HepG2 (cell line): ENCODE measurements around the gene SLC16A5. TPM values are rescaled to one million over a fixed set of nuclear protein-coding genes. Genes with fewer than 3 reads are reported as not detected.

ENCODE experiments used
- ATAC-seq: fragments of 200-7000 bp; cut with Tn5 transposase; 3 replicates; pipeline ENCODE4 v1.9.1; 2020; ENCODE audit warnings: mild to moderate bottlenecking, moderate library complexity
- BruUV-seq: library from RNA; stranded (reverse); fragments of 400-500 nt; replicated peaks from 2 replicates; lab custom pipeline; 2021; lab: Mats Ljungman, UMichigan
- CTCF ChIA-PET: fragments of 300-600 bp; formaldehyde crosslinking; extraction: SDS; loops from one replicate; lab custom pipeline; 2021; ENCODE audit warnings: low total read pairs, inconsistent platforms, low intra/inter-chr PET ratio; lab: Yijun Ruan, JAX
- POLR2A ChIA-PET: fragments of 350-600 bp; sonication (Branson Sonifier 250); formaldehyde crosslinking; loops from one replicate; lab custom pipeline; 2020; ENCODE audit warnings: antibody characterized with exemption, inconsistent platforms; lab: Yijun Ruan, JAX
- DNase-seq: peaks from one replicate; pipeline ENCODE4 v3.0.0-alpha.2; 2015; ENCODE audit warnings: low spot score
- FAIRE-seq: peaks from 3 replicates; lab custom pipeline; 2011; peaks lifted over from hg19 to GRCh38; lab: Jason Lieb, UNC
- H2AFZ ChIP-seq: one replicate; pipeline ENCODE4 v1.6.1; 2011; ENCODE audit warnings: low read length, inconsistent platforms
- H3K27ac ChIP-seq: fragments of 300-600 bp; 3 replicates; pipeline ENCODE4 v1.8.0; 2011; ENCODE audit warnings: mixed run types, mild to moderate bottlenecking, mixed read lengths, low read length, inconsistent platforms; ENCODE audit not compliant: insufficient read depth; ENCODE audit errors: extremely low read length
- H3K27me3 ChIP-seq, 2 experiments: fragments of 200-600 bp in 1 of 2; 2 replicates in 1 of 2; 3 replicates in 1 of 2; pipeline versions ENCODE4 v1.6.0 to v1.8.0; 2011; ENCODE audit warnings: low read length in 2 of 2, mild to moderate bottlenecking in 2 of 2, moderate library complexity in 2 of 2, inconsistent platforms in 1 of 2; ENCODE audit not compliant: insufficient read depth in 2 of 2, control insufficient read depth in 1 of 2
- H3K36me3 ChIP-seq, 2 experiments: fragments of 200-600 bp in 1 of 2; replicated peaks in 1 of 2; 2 replicates in 1 of 2; 3 replicates in 1 of 2; pipeline versions ENCODE4 v1.5.1 to v1.8.0; 2011; ENCODE audit warnings: low read length in 2 of 2, inconsistent platforms in 1 of 2; ENCODE audit not compliant: insufficient read depth in 2 of 2, control insufficient read depth in 1 of 2
- H3K4me1 ChIP-seq: 2 replicates; pipeline ENCODE4 v1.5.1; 2012; ENCODE audit warnings: low read length, inconsistent platforms; ENCODE audit not compliant: insufficient read depth
- H3K4me2 ChIP-seq: 2 replicates; pipeline ENCODE4 v1.6.0; 2011; ENCODE audit warnings: low read depth, low read length, inconsistent platforms
- H3K4me3 ChIP-seq, 3 experiments: fragments of 200-600 bp in 1 of 3; sonication (generic), shearing (Covaris generic) in 1 of 3; replicated peaks in 1 of 3; 2 replicates each; pipeline ENCODE4 v1.5.1; 2011 to 2016; ENCODE audit warnings: low read length in 3 of 3, inconsistent platforms in 2 of 3, low read depth in 2 of 3, mild to moderate bottlenecking in 2 of 3, control low read depth in 1 of 3, mixed read lengths in 1 of 3; ENCODE audit not compliant: insufficient read depth in 1 of 3
- H3K79me2 ChIP-seq: one replicate; pipeline ENCODE4 v1.6.1; 2011; ENCODE audit warnings: low read length, inconsistent platforms; ENCODE audit not compliant: insufficient read depth
- H3K9ac ChIP-seq: 2 replicates; pipeline ENCODE4 v1.6.0; 2011; ENCODE audit warnings: mild to moderate bottlenecking, low read depth, low read length, inconsistent platforms; ENCODE audit not compliant: insufficient read depth
- H3K9me3 ChIP-seq: 2 replicates; pipeline ENCODE4 v1.5.1; 2012; ENCODE audit warnings: mild to moderate bottlenecking, low read length
- H4K20me1 ChIP-seq: 2 replicates; pipeline ENCODE4 v1.6.0; 2011; ENCODE audit warnings: inconsistent platforms, mild to moderate bottlenecking, low read length, moderate library complexity; ENCODE audit not compliant: insufficient read depth
- AGO1 ChIP-seq: fragments of 200-400 bp; formaldehyde crosslinking; IDR thresholded peaks from 2 replicates; pipeline ENCODE4 v1.6.1; 2017; ENCODE audit warnings: mild to moderate bottlenecking, low read depth, low read length, moderate library complexity; ENCODE audit not compliant: poor library complexity, severe bottlenecking
- HES4 ChIP-seq: sonication (generic); formaldehyde crosslinking; IDR thresholded peaks from 2 replicates; pipeline ENCODE4 v1.9.0; 2021; ENCODE audit warnings: mild to moderate bottlenecking, missing genetic modification reagents, borderline replicate concordance
- KDM4B ChIP-seq: sonication (generic); formaldehyde crosslinking; IDR thresholded peaks from 2 replicates; pipeline ENCODE4 v1.4.0; 2020; ENCODE audit warnings: missing genetic modification reagents
- MAZ ChIP-seq, 2 experiments: sonication (generic) in 1 of 2; formaldehyde crosslinking in 1 of 2; IDR thresholded peaks; 2 replicates each; pipeline versions ENCODE4 v1.5.0 to v1.6.1; 2012 to 2020; ENCODE audit warnings: low read depth in 2 of 2, mild to moderate bottlenecking in 2 of 2, borderline replicate concordance in 1 of 2, improper control_type of control experiment in 1 of 2, low read length in 1 of 2, missing genetic modification reagents in 1 of 2, moderate library complexity in 1 of 2
- MZF1 ChIP-seq: sonication (generic); formaldehyde crosslinking; IDR thresholded peaks from 2 replicates; pipeline ENCODE4 v1.8.1; 2023; ENCODE audit warnings: mild to moderate bottlenecking, missing genetic modification reagents, borderline replicate concordance
- SMAD3 ChIP-seq: sonication (generic); formaldehyde crosslinking; IDR thresholded peaks from 2 replicates; pipeline ENCODE4 v1.4.0; 2020; ENCODE audit warnings: missing genetic modification reagents
- SOX6 ChIP-seq, 2 experiments: fragments of 450-650 bp in 1 of 2; sonication (generic) in 1 of 2; formaldehyde crosslinking in 1 of 2; IDR thresholded peaks; 2 replicates each; pipeline versions ENCODE4 v1.4.0 to v1.6.1; 2017 to 2020; ENCODE audit warnings: antibody characterized with exemption in 1 of 2, mild to moderate bottlenecking in 1 of 2, missing genetic modification reagents in 1 of 2
- ZBTB7A ChIP-seq: sonication (generic); formaldehyde crosslinking; IDR thresholded peaks from 2 replicates; pipeline ENCODE4 v1.8.0; 2022; ENCODE audit warnings: mild to moderate bottlenecking, missing genetic modification reagents
- ZKSCAN5 ChIP-seq: sonication (generic); formaldehyde crosslinking; IDR thresholded peaks from 2 replicates; pipeline ENCODE4 v1.5.1; 2020; ENCODE audit warnings: mild to moderate bottlenecking, missing genetic modification reagents
- ZMAT3 ChIP-seq: sonication (generic); formaldehyde crosslinking; conservative IDR thresholded peaks from 2 replicates; pipeline ENCODE4 v1.7.0; 2021; ENCODE audit warnings: missing genetic modification reagents
- ZMYM2 ChIP-seq: sonication (generic); formaldehyde crosslinking; IDR thresholded peaks from 2 replicates; pipeline ENCODE4 v1.8.0; 2022; ENCODE audit warnings: mild to moderate bottlenecking, missing genetic modification reagents
- ZNF124 ChIP-seq: sonication (generic); formaldehyde crosslinking; IDR thresholded peaks from 2 replicates; pipeline ENCODE4 v1.4.0; 2020; ENCODE audit warnings: missing genetic modification reagents
- ZNF512B ChIP-seq: sonication (generic); formaldehyde crosslinking; IDR thresholded peaks from 2 replicates; pipeline ENCODE4 v1.5.1; 2020; ENCODE audit warnings: missing genetic modification reagents, mild to moderate bottlenecking, borderline replicate concordance
- ZNF619 ChIP-seq: sonication (generic); formaldehyde crosslinking; IDR thresholded peaks from 2 replicates; pipeline ENCODE4 v1.4.0; 2020; ENCODE audit warnings: mild to moderate bottlenecking, missing genetic modification reagents
- ZNF672 ChIP-seq: sonication (generic); formaldehyde crosslinking; IDR thresholded peaks from 2 replicates; pipeline ENCODE4 v1.8.1; 2022; ENCODE audit warnings: missing genetic modification reagents
- ZNF747 ChIP-seq: sonication (generic); formaldehyde crosslinking; IDR thresholded peaks from 2 replicates; pipeline ENCODE4 v1.8.1; 2023; ENCODE audit warnings: missing genetic modification reagents, mild to moderate bottlenecking, borderline replicate concordance
- ZSCAN12 ChIP-seq: sonication (generic); formaldehyde crosslinking; IDR thresholded peaks from 2 replicates; pipeline ENCODE4 v1.9.0; 2021; ENCODE audit warnings: mild to moderate bottlenecking, missing genetic modification reagents
- WGBS: methylation state at CpG from one replicate; pipeline ENCODE4 v1.1.6; 2017; ENCODE audit warnings: low lambda C conversion rate; 5-methylcytosine and 5-hydroxymethylcytosine counted together
- in situ Hi-C: cut with HindIII; loops from 2 replicates; pipeline ENCODE4 v1.10.0; 2017; ENCODE audit warnings: low pct_unique_long_range_greater_than_20kb; ENCODE audit not compliant: extremely low pct_ligation_motif_present
- intact Hi-C: fragments of 100-400 bp; cut with micrococcal nuclease; formaldehyde crosslinking; loops from one replicate; pipeline ENCODE4 v1.10.0; 2022; ENCODE audit not compliant: unreplicated experiment
- polyA plus RNA-seq, 8 experiments: library from polyadenylated mRNA; depleted of rRNA in 3 of 8; stranded (reverse) in 7 of 8; unstranded in 1 of 8; fragments of >200 nt; fragmentation: Illumina TruSeq in 4 of 8; extraction: Trizol in 4 of 8; gene quantifications; 2 replicates each; pipeline versions ENCODE4 v1.2.1 to v1.2.3, GENCODE V29; 2011 to 2016; ENCODE audit warnings: low read depth in 4 of 8, missing spikeins in 1 of 8, mixed read lengths in 1 of 8; ENCODE audit not compliant: insufficient read depth in 1 of 8
- total RNA-seq, 5 experiments: library from RNA; depleted of rRNA; stranded (reverse); fragments of >200 nt; fragmentation: Illumina TruSeq; extraction: Trizol; gene quantifications; 2 replicates each; pipeline ENCODE4 v1.2.3, GENCODE V29; 2016; ENCODE audit warnings: low read depth in 1 of 5
- TF ChIP-seq, protein P1 (sequence below): sonication (generic); formaldehyde crosslinking; IDR thresholded peaks from 2 replicates; pipeline ENCODE4 v1.5.0; 2020; ENCODE audit warnings: missing genetic modification reagents, mild to moderate bottlenecking, borderline replicate concordance

Gene SLC16A5
- total and polyA plus RNA-seq, 2 of the 13 experiments (the other 11 are each of a cell fraction or from before 2014, with no cell fraction given): 0.69 to 5.6 TPM

DNA sequence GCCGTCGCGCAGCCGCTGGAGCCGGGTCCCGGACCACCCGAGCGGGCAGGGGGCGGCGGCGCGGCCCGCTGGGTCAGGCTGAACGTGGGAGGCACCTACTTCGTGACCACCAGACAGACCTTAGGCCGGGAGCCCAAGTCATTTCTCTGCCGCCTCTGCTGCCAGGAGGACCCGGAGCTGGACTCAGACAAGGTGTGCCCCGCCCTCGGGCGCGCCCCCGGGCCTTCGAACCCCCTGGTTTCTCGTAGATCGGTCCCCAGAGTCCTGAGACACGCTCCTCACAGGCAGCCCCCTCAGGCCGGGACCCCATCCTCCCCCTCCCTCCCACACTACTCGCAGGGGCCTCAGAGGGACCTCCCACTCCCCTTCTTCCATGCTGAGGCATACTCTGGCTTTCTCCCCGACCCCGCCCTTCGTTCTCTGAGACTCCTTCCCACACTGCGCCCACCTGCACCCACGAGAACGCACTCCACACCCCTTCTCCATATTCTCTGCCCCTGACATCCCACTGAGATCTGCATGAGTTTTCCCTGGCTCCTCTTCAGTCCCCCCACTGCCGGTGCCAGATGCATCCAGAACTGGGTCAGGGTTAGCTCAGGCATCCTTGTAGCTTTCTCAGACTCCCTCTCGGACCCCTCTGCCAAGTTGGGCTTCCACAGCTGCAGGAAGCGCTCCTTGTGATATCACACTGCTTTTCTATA is 40.2 kb upstream of the SLC16A5 start:
- BruUV-seq: no TSS peak
- Histone ChIP-seq H3K36me3 (peaks cover 4 to 18% of the 10 kb centered on the region in 2 experiments; a peak in 4 of 5 replicates), H3K79me2 (peaks cover 29% of the 10 kb centered on the region), H4K20me1 (no peaks in the 10 kb centered on the region; the same call in 1 of the 2 replicates), H3K27ac (peak overlapping the region; percentile 61), H3K4me2 (peak overlapping the region; percentile 93), H3K4me1 (peaks cover 29% of the 10 kb centered on the region), H2AFZ (no peak overlapping the region), H3K9ac (peak overlapping the region; percentile 92), H3K4me3 (peak overlapping the region; percentile 75 to 98 (median 90)), H3K9me3 (no peaks in the 10 kb centered on the region), H3K27me3 (no peaks in the 10 kb centered on the region; a peak in 1 of 5 replicates)
- ATAC-seq (no peak), FAIRE-seq (no peak), DNase-seq (no peak)
- CTCF ChIA-PET: no interaction called here
- intact Hi-C loops: loop anchor here (5.0 kb wide), 1 partner anchor 40 kb away; the partner anchor contains the start of gene SLC16A5
- in situ Hi-C loops: no loop called here
- POLR2A ChIA-PET: interaction anchor here (0.9 to 4.8 kb wide), 12 partner anchors 12 to 87 kb away, joined by 3 to 76 read pairs (median 6); partner anchors contain the start of genes ARMC7, HID1 and MRPL58
- 1% methylated on average over 17 of the region's 38 CpGs for WGBS
- TF ChIP-seq ZMYM2: no peak
- TF ChIP-seq KDM4B (CRISPR knock-in tag): no peak
- no peak for TF ChIP-seq ZSCAN12 (CRISPR knock-in tag)
- 0 out of 2 replicates have a peak, but pooled peaks have one; percentile 59 for TF ChIP-seq MZF1 (CRISPR knock-in tag)
- no peak; the same call in 1 of the 2 replicates for TF ChIP-seq ZMAT3 (CRISPR knock-in tag)
- 0 out of 2 replicates have a peak, but pooled peaks have one; percentile 47 for TF ChIP-seq ZNF619 (CRISPR knock-in tag)
- TF ChIP-seq, protein P1, sequence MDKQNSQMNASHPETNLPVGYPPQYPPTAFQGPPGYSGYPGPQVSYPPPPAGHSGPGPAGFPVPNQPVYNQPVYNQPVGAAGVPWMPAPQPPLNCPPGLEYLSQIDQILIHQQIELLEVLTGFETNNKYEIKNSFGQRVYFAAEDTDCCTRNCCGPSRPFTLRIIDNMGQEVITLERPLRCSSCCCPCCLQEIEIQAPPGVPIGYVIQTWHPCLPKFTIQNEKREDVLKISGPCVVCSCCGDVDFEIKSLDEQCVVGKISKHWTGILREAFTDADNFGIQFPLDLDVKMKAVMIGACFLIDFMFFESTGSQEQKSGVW: no peak
- TF ChIP-seq ZNF512B: 0 out of 2 replicates have a peak, but pooled peaks have one; percentile 33
- no peak for TF ChIP-seq ZNF672 (CRISPR knock-in tag)
- no peak for TF ChIP-seq MAZ (IDR thresholded peaks at IDR 0.05; ENCODE audit: borderline replicate concordance, low read depth, low read length)
- no peak for TF ChIP-seq MAZ (CRISPR knock-in tag; IDR thresholded peaks at IDR 0.05; ENCODE audit: low read depth)
- peak; percentile 6; the same call in 1 of the 2 replicates for TF ChIP-seq HES4
- no peak for TF ChIP-seq ZNF124
- TF ChIP-seq ZNF747 (CRISPR knock-in tag): peak; percentile 17
- no peak for TF ChIP-seq SMAD3
- TF ChIP-seq ZBTB7A: no peak
- 0 out of 2 replicates have a peak, but pooled peaks have one; percentile 49 for TF ChIP-seq ZKSCAN5
- TF ChIP-seq SOX6 (IDR thresholded peaks at IDR 0.05): no peak
- TF ChIP-seq SOX6 (CRISPR knock-in tag; IDR thresholded peaks at IDR 0.05): peak; percentile 7; the same call in 1 of the 2 replicates
- TF ChIP-seq AGO1: no peak
